LoVo (cell line): ENCODE measurements around the gene FCN1.
"Not testable (repeated sequence)": the region's sequence is repeated elsewhere in the genome, so short reads cannot be mapped to it uniquely, and the experiment has no call there.

Experiments used
- DNase-seq: peaks from one replicate; pipeline ENCODE4 v3.0.0-alpha.2; 2016; ENCODE audit warnings: low spot score

The FCN1 gene

GRCh38 chr9:134871697-134872340, 45.9 kb downstream of the FCN1 start:
- no peak for DNase-seq

- no peak for DNase-seq
Observed at GRCh38 chr9:134870746-134871662, 46.7 kb downstream of the FCN1 start.

DNA sequence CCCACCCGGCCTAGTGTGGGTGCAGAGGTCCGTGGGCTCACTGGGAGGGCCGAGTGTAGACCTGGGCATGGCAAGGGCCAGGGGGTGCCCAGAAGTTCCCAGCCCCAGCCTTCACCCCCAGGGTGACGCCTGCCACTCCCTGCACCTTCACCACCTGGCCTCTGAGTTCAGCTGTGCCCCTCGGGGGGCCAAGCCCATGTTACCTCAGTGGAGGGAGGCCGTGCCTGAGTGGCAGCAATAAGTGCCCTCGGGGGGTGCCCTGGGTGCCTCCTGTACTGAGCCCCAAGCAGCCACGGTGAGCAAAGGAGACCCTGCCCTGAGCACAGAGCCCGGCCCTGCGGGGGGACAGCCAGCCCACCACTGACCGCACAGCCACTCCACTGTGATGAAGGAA, 47.4 kb downstream of the FCN1 start:
- DNase-seq: no peak

GRCh38 chr9:134869554-134870300, 48.0 kb downstream of the FCN1 start:
- DNase-seq: no peak

GRCh38 chr9:134868751-134869553, 48.8 kb downstream of the FCN1 start:
- DNase-seq: no peak

DNA sequence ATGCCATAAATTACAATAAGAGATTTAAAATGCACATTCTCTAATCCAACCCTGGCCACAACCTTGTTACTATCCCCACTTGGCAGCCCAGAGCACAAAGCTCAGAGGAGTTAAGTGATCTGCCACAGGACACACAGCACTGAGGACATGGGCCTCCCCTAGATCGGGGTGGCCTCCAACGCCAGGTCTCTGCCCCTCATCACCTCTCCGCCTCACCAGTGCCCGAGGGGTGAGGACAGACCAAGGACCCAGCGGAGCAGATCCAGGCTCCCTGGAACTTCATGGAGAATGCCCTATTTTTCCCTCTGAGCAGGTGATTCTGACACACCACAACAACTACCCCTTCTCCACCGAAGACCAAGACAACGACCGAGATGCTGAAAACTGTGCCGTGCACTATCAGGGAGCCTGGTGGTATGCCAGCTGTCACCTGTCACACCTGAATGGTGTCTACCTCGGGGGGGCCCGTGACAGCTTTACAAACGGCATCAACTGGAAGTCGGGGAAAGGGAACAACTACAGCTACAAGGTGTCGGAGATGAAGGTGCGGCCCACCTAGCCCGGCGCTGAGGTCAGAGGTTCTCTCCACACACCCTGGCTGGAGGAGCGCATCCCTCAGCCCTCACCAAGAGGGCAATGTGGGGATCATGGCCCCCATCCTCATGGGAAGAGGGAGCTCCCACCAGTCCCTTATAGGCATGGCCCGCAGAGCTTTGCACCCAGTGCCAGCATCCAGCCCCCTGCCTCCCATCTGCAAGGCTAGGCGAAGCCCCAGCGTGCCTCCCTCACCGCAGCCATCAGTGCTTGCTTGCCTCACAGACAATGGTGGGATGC, 49.6 kb downstream of the FCN1 start:
- DNase-seq: no peak

DNA sequence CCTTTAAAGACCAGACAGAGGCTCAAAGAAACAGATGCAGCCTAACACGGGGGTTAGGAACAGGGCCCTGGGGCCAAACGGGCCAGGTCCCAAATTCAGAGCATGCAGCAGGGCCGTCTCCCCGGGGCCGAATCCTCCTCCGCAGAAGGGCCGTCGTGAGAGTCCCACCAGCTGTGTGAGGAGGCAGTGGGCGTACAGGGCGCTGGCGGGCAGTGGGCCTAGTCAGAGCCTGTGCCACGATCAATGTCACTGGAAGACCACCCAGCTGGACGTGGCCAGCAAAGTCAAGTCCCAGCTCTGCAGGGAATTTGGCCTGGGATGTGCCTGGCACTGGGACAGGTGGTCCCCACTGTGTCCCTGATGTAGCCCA, 52.9 kb downstream of the FCN1 start:
- no peak for DNase-seq

- DNase-seq: no peak
Observed at GRCh38 chr9:134863941-134864820, 53.5 kb downstream of the FCN1 start.

DNA sequence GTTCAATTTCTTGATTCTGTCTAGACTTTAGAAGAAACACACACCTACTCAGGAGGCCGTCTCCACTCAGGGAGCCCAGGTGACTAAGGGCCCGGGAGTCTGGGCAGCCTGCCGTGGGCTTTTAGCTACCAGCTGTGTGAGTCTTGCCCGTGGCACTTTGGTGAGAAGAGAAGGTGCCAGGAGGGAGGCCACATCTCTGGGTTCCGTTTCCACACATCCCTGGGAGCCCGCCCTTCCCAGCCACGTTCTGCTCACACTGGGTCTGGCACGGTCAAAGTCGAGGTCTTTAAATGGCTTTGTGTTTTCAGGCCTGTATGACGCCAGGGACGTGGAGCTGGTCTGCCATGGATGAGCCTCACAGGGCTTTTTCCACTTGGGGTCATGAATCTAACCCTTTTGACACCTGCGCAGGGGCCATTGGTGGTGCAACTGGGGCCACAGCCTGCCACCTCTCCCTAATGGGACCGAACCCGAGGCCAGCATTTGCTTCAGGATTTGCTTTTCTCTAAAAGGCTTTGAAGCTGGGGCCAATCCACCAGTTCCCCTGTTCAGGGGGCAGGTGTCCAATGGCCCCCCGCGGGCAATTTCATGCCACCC, 54.3 kb downstream of the FCN1 start:
- DNase-seq: no peak

- no peak for DNase-seq
Observed at GRCh38 chr9:134861595-134862334, 55.9 kb downstream of the FCN1 start.

DNA sequence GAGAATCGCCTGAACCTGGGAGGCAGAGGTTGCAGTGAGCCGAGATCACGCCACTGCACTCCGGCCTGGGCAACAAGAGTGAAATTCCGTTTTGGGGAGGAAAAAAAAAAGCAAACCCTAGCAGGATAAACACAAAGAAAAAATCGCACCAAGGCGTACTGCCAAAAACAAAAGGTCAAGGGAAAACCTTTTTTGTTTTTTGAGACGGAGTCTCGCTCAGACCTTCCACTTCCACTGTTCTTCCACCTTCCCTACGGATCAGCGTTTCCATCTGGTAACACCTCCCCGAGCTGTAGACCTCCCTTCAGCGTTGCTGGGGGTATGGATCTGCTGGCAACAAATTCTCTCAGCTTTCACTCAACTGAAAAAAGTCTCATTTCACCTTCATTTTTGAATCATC, 57.2 kb downstream of the FCN1 start:
- no peak for DNase-seq

DNA sequence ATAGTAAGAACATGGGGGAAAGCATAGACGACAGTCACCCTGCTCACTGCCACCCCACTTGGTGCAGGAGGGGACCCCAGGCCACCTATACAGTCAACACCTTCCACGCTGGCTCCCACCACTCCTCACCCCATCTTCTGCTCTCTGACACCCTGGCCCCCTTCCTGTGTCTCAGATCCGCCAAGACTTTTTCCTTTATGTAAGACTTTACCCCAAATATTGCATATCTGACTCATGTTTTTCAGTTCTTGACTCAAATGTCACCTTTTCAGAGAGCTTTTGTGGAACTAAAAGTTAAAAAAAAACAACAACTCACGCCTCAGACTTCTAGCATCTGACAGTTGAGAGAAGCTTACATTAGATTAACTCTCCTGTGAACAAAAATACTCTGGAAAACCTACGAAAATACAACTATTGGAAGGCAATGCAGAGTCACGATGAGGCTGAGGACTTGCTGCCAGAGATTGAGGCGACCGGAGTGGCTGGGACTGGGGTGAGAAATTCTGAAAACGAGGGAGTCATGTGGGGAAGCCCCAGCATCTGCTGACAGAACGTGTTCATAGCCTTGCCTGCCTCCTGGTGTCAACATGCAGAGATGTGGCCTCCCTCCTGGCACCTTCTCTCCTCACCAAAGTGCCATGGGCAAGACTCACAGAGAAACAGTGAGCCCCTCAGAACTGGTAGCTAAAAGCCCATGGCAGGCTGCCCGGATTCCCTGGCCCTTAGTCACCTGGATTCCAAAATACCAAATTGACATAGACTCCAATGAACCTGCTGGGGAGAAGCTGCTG, 59.5 kb downstream of the FCN1 start:
- DNase-seq: no peak

DNA sequence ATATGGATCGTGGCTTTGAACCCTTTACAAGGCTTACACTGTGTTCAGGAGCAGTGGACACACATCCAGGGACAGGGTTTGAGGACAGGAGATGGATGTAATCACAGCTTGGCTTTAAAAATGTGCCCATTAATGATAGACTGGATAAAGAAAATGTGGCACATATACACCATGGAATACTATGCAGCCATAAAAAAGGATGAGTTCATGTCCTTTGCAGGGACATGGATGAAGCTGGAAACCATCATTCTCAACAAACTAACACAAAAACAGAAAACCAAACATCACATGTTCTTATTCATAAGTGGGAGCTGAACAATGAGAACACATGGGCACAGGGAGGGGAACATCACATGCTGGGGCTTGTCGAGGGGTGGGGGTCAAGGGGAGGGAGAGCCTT, 60.3 kb downstream of the FCN1 start:
- not testable (repeated sequence) for DNase-seq

GRCh38 chr9:134855900-134856377, 61.8 kb downstream of the FCN1 start:
- DNase-seq: no peak
